Panc1 (cell line): ENCODE results near the gene RNF130. TPM values are rescaled to one million over a fixed set of nuclear protein-coding genes. Genes with fewer than 3 reads are reported as not detected.

Experiments used
- ATAC-seq: fragments of 200-7000 bp; cut with Tn5 transposase; 2 replicates; pipeline ENCODE4 v1.9.1; 2020; ENCODE audit warnings: mild to moderate bottlenecking, moderate library complexity
- BruUV-seq: library from RNA; stranded (reverse); fragments of 400-500 nt; replicated peaks from 2 replicates; lab custom pipeline; 2021; lab: Mats Ljungman, UMichigan
- CTCF ChIA-PET: fragments of 300-600 bp; sonication (Branson Sonifier 250); formaldehyde crosslinking; loops from one replicate; lab custom pipeline; 2022; ENCODE audit warnings: antibody characterized with exemption; lab: Charles Lee
- POLR2A ChIA-PET: fragments of 300-600 bp; sonication (Branson Sonifier 250); formaldehyde crosslinking; loops from one replicate; lab custom pipeline; 2022; ENCODE audit warnings: antibody characterized with exemption; lab: Charles Lee
- DNase-seq: peaks from one replicate; pipeline ENCODE4 v3.0.0-alpha.2; 2010; ENCODE audit warnings: low read depth, low spot score
- H3K27ac ChIP-seq: 2 replicates; pipeline ENCODE4 v1.5.1; 2011; ENCODE audit warnings: mild to moderate bottlenecking, low read length, inconsistent platforms
- H3K27me3 ChIP-seq: fragments of 200-500 bp; sonication (Bioruptor generic); 2 replicates; pipeline ENCODE4 v1.6.0; 2014; ENCODE audit warnings: low read length, inconsistent platforms; ENCODE audit not compliant: control insufficient read depth, insufficient read depth
- H3K36me3 ChIP-seq: fragments of 200-500 bp; sonication (Bioruptor generic); 2 replicates; pipeline ENCODE4 v1.5.1; 2014; ENCODE audit warnings: inconsistent platforms, mild to moderate bottlenecking, low read length, moderate library complexity; ENCODE audit not compliant: control insufficient read depth, insufficient read depth
- H3K4me1 ChIP-seq: 2 replicates; pipeline ENCODE4 v1.5.1; 2011; ENCODE audit warnings: inconsistent platforms, mild to moderate bottlenecking, low read length, moderate library complexity; ENCODE audit not compliant: control insufficient read depth, insufficient read depth
- H3K4me3 ChIP-seq, 2 experiments: 2 replicates each; pipeline ENCODE4 v1.5.1; 2011 to 2012; ENCODE audit warnings: low read depth in 2 of 2, low read length in 2 of 2, mild to moderate bottlenecking in 2 of 2, inconsistent platforms in 1 of 2, moderate library complexity in 1 of 2
- H3K9me3 ChIP-seq: fragments of 200-500 bp; sonication (Bioruptor generic); 2 replicates; pipeline ENCODE4 v1.5.1; 2014; ENCODE audit warnings: low read depth, mild to moderate bottlenecking, inconsistent platforms, low read length, moderate library complexity; ENCODE audit not compliant: control insufficient read depth, insufficient read depth
- POLR2AphosphoS5 ChIP-seq: IDR thresholded peaks from 2 replicates; pipeline ENCODE4 v1.6.1; 2012; ENCODE audit warnings: mild to moderate bottlenecking, low read depth, low read length, moderate library complexity
- SIN3A ChIP-seq: IDR thresholded peaks from 2 replicates; pipeline ENCODE4 v1.6.1; 2012; ENCODE audit warnings: low read depth, mild to moderate bottlenecking, low read length, moderate library complexity, borderline replicate concordance; ENCODE audit not compliant: insufficient read depth
- TCF7L2 ChIP-seq: IDR thresholded peaks from 2 replicates; pipeline ENCODE4 v1.6.1; 2011; ENCODE audit warnings: mild to moderate bottlenecking, low read depth, low read length, inconsistent platforms
- in situ Hi-C: cut with HindIII; loops from 2 replicates; pipeline ENCODE4 v1.10.0; 2016; ENCODE audit warnings: low sequenced_read_pairs, low pct_unique_long_range_greater_than_20kb
- intact Hi-C: fragments of 100-400 bp; cut with micrococcal nuclease; formaldehyde crosslinking; loops from one replicate; pipeline ENCODE4 v1.10.0; 2022; ENCODE audit not compliant: unreplicated experiment
- total RNA-seq: library from RNA; stranded (reverse); gene quantifications from one replicate; pipeline ENCODE4 v1.2.1, GENCODE V29; 2021; ENCODE audit not compliant: unreplicated experiment
- TF ChIP-seq, protein P1 (sequence below), 2 experiments: IDR thresholded peaks; 2 replicates each; pipeline ENCODE4 v1.6.1; 2011 to 2012; ENCODE audit warnings: low read depth in 2 of 2, control low read depth in 1 of 2, low read length in 1 of 2, mild to moderate bottlenecking in 1 of 2, moderate library complexity in 1 of 2; ENCODE audit not compliant: insufficient read depth in 1 of 2
- TF ChIP-seq, protein P2 (sequence below): fragments of 450-650 bp; IDR thresholded peaks from 2 replicates; pipeline ENCODE4 v1.5.1; 2017; ENCODE audit warnings: mild to moderate bottlenecking

RNF130 gene
- total RNA-seq, 1 experiment from 2014 or later, result 73.1 TPM

DNA sequence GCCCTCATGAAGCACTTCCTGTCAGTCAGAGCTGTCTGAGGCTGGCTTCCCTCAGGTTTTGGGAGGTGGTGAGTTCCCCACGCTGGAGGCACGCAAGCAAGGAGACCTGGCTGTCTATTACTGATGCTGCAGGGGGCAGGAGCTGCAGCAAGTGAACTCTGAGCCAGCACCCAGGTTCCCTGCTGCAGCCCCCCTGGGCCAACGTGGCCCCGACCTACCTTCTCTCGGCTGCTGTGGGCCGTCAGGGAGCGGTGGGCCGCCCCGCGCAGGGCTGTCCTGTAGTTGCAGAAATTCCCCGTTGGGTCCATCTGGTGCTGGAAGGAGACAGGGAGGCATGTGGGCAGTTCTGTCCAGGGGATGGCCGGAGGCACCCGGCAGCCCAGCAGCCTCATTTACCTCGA, 46.8 kb upstream of the RNF130 start:
- H3K27ac ChIP-seq, result no peak overlapping the region
- ATAC-seq (no peak), DNase-seq (no peak)
- no peak overlapping the region for H3K4me3 ChIP-seq
- H3K27me3 ChIP-seq, result peaks cover 4% of the 10 kb centered on the region
- intact Hi-C loops, result no loop called here
- TF ChIP-seq, protein P1, sequence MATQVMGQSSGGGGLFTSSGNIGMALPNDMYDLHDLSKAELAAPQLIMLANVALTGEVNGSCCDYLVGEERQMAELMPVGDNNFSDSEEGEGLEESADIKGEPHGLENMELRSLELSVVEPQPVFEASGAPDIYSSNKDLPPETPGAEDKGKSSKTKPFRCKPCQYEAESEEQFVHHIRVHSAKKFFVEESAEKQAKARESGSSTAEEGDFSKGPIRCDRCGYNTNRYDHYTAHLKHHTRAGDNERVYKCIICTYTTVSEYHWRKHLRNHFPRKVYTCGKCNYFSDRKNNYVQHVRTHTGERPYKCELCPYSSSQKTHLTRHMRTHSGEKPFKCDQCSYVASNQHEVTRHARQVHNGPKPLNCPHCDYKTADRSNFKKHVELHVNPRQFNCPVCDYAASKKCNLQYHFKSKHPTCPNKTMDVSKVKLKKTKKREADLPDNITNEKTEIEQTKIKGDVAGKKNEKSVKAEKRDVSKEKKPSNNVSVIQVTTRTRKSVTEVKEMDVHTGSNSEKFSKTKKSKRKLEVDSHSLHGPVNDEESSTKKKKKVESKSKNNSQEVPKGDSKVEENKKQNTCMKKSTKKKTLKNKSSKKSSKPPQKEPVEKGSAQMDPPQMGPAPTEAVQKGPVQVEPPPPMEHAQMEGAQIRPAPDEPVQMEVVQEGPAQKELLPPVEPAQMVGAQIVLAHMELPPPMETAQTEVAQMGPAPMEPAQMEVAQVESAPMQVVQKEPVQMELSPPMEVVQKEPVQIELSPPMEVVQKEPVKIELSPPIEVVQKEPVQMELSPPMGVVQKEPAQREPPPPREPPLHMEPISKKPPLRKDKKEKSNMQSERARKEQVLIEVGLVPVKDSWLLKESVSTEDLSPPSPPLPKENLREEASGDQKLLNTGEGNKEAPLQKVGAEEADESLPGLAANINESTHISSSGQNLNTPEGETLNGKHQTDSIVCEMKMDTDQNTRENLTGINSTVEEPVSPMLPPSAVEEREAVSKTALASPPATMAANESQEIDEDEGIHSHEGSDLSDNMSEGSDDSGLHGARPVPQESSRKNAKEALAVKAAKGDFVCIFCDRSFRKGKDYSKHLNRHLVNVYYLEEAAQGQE (IDR thresholded peaks at IDR 0.05; ENCODE audit: insufficient read depth in 1 of 2, low read depth in 2 of 2, low read length in 1 of 2), result no peak
- TF ChIP-seq TCF7L2 (no peak), SIN3A (no peak)
- TF ChIP-seq, protein P2, sequence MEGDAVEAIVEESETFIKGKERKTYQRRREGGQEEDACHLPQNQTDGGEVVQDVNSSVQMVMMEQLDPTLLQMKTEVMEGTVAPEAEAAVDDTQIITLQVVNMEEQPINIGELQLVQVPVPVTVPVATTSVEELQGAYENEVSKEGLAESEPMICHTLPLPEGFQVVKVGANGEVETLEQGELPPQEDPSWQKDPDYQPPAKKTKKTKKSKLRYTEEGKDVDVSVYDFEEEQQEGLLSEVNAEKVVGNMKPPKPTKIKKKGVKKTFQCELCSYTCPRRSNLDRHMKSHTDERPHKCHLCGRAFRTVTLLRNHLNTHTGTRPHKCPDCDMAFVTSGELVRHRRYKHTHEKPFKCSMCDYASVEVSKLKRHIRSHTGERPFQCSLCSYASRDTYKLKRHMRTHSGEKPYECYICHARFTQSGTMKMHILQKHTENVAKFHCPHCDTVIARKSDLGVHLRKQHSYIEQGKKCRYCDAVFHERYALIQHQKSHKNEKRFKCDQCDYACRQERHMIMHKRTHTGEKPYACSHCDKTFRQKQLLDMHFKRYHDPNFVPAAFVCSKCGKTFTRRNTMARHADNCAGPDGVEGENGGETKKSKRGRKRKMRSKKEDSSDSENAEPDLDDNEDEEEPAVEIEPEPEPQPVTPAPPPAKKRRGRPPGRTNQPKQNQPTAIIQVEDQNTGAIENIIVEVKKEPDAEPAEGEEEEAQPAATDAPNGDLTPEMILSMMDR, result no peak
- in situ Hi-C loops, result no loop called here
- no peaks in the 10 kb centered on the region for H3K36me3 ChIP-seq
- POLR2A ChIA-PET, result interaction anchor here (0.6 kb wide), 1 partner anchor 180 kb away, joined by 4 read pairs; no protein-coding TSS in a partner anchor
- no TSS peak for BruUV-seq
- no peaks in the 10 kb centered on the region for H3K4me1 ChIP-seq
- H3K9me3 ChIP-seq, result no peaks in the 10 kb centered on the region
- CTCF ChIA-PET, result interaction anchor here (0.7 kb wide), 2 partner anchors 92 to 123 kb away, joined by 3 to 5 read pairs; no protein-coding TSS in a partner anchor

DNA sequence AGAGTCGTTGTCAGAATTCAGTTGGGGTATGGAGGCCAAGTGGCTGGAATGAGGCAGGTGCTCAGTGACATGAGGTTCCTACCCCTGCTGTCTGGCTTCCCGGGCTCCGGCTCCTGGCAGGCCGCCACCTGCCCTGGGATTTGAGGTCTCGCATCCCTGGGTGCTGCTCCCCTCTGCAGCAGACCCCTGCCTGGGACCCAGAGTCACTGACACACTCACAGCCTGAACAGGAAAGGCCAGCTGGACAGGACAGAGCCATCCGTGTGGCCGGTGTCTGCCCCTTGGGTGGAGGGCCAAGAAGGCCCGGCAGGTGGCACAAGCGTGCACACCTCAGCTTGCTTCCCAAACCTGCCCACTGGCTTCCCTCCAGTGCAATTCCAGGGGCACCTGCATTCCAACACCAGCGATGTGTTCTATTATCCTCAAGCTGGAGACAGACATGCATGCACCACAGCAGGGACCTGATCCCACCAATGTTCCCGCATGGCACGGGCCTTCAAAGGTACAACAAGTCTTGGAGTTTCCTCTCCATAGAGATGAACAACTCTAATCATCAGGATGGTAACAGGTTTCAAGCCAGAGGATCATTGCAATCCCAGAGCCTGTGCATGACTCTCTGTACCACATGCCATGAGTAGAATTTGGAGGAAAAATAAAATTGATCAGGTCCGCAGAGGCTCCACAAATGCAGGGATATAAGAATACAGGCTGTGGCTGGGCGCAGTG, 45.6 kb upstream of the RNF130 start:
- H3K27ac ChIP-seq, result no peak overlapping the region
- CTCF ChIA-PET, result interaction anchor here (0.7 to 1.5 kb wide), 6 partner anchors 8 to 353 kb away, joined by 3 to 11 read pairs (median 3); partner anchors contain the start of gene RASGEF1C
- H3K9me3 ChIP-seq, result no peaks in the 10 kb centered on the region
- ATAC-seq, result peak; percentile 86
- TF ChIP-seq, protein P1 (IDR thresholded peaks at IDR 0.05; ENCODE audit: insufficient read depth in 1 of 2, low read depth in 2 of 2, low read length in 1 of 2), result no peak
- TF ChIP-seq TCF7L2 (no peak), SIN3A (no peak), POLR2AphosphoS5 (no peak)
- TF ChIP-seq, protein P2, result peak; percentile 89
- in situ Hi-C loops (no loop called here), intact Hi-C loops (no loop called here)
- no peaks in the 10 kb centered on the region for H3K4me1 ChIP-seq
- no peaks in the 10 kb centered on the region for H3K27me3 ChIP-seq
- no peak overlapping the region for H3K4me3 ChIP-seq
- no peak for DNase-seq
- no peaks in the 10 kb centered on the region for H3K36me3 ChIP-seq
- POLR2A ChIA-PET, result interaction anchor here (0.7 kb wide), 1 partner anchor 11 kb away, joined by 12 read pairs; no protein-coding TSS in a partner anchor
- BruUV-seq, result no TSS peak
